Measurements from ENCODE around the gene KRT39. TPM values are rescaled to one million over a fixed set of nuclear protein-coding genes. Genes with fewer than 3 reads are reported as not detected.

The KRT39 gene
- total and polyA plus RNA-seq, 2 of the 8 experiments (the other 6 are each of a cell fraction or from before 2014, with no cell fraction given), result not detected

- H2BK20ac ChIP-seq (ENCODE audit: low read length), result no peak overlapping the region
- 87% methylated on average over 8 of the region's 8 CpGs; no CpG with 5 or more reads in 1 of the 2 experiments for WGBS, 2 experiments (ENCODE audit: extremely low coverage in 1 of 2, insufficient coverage in 1 of 2, insufficient read length in 1 of 2, insufficient replicate concordance in 2 of 2, low coverage in 1 of 2, low lambda C conversion rate in 2 of 2, missing lambda C conversion rate in 1 of 2)
- H2BK120ac ChIP-seq (replicated peaks; ENCODE audit: low read depth, low read length), result no peak overlapping the region
- no peaks in the 10 kb centered on the region for H3K27me3 ChIP-seq (replicated peaks in 1 of 4; ENCODE audit: control insufficient read depth in 3 of 4, extremely low read depth in 1 of 4, insufficient read depth in 3 of 4, low read length in 3 of 4)
- H2AK5ac ChIP-seq (ENCODE audit: low read depth, low read length), result no peak overlapping the region
- no peaks in the 10 kb centered on the region for H4K20me1 ChIP-seq (replicated peaks in 1 of 2; ENCODE audit: control insufficient read depth in 1 of 2, insufficient read depth in 2 of 2, low read length in 2 of 2)
- no peak overlapping the region for H3K4ac ChIP-seq (replicated peaks; ENCODE audit: insufficient read length, low read depth, low read length)
- no peak overlapping the region for H3K18ac ChIP-seq (ENCODE audit: extremely low read depth, low read length)
- H3K4me1 ChIP-seq (replicated peaks in 1 of 4; ENCODE audit: control insufficient read depth in 3 of 4, insufficient read depth in 4 of 4, low read length in 3 of 4), result peaks cover 3 to 8% (median 6%) of the 10 kb centered on the region in 4 experiments; a peak in 4 of 7 replicates
- no peak overlapping the region for H3K4me2 ChIP-seq (ENCODE audit: insufficient read depth in 1 of 2, low read depth in 2 of 2, low read length in 2 of 2)
- H2BK12ac ChIP-seq (ENCODE audit: low read depth, low read length), result no peak overlapping the region; the same call in 1 of the 2 replicates
- FAIRE-seq, result no peak
- H3K79me2 ChIP-seq (ENCODE audit: control insufficient read depth in 1 of 2, insufficient read depth in 2 of 2, low read length in 2 of 2), result no peaks in the 10 kb centered on the region
- H3K23me2 ChIP-seq (ENCODE audit: low read depth, low read length), result no peaks in the 10 kb centered on the region
- H2BK15ac ChIP-seq (ENCODE audit: low read length), result no peak overlapping the region
- H4K8ac ChIP-seq (ENCODE audit: extremely low read depth, insufficient read depth, low read length), result no peak overlapping the region
- H3K9ac ChIP-seq (replicated peaks in 1 of 4; ENCODE audit: extremely low read depth in 1 of 4, low read depth in 3 of 4, low read length in 3 of 4), result no peak overlapping the region
- no peaks in the 10 kb centered on the region for H3K79me1 ChIP-seq (ENCODE audit: low read depth, low read length)
- no peak overlapping the region for H4K91ac ChIP-seq (replicated peaks; ENCODE audit: insufficient read length, low read length)
- no peaks in the 10 kb centered on the region for H3K36me3 ChIP-seq (ENCODE audit: control insufficient read depth in 2 of 4, insufficient read depth in 4 of 4, low read length in 3 of 4)
- H2AFZ ChIP-seq (ENCODE audit: low read length), result peak overlapping the region; percentile 90; the same call in 1 of the 2 replicates
- H3K27ac ChIP-seq (ENCODE audit: low read depth, low read length), result no peak overlapping the region
- H3K4me3 ChIP-seq (ENCODE audit: extremely low read depth in 1 of 4, insufficient read depth in 2 of 4, low read depth in 3 of 4, low read length in 4 of 4), result no peak overlapping the region
- ChIA-PET CTCF (ENCODE audit: partially characterized antibody) (interaction anchor here (0.6 to 5.4 kb wide), 6 partner anchors 18 to 667 kb away, joined by 3 to 34 read pairs (median 4); no protein-coding TSS in a partner anchor), POLR2A (ENCODE audit: partially characterized antibody) (no interaction called here)
- H2BK5ac ChIP-seq (ENCODE audit: low read depth, low read length), result no peak overlapping the region
- TF ChIP-seq KDM5A (IDR thresholded peaks at IDR 0.05; ENCODE audit: low read length) (no peak), USF2 (IDR thresholded peaks at IDR 0.05; ENCODE audit: low read length) (no peak), CTBP2 (IDR thresholded peaks at IDR 0.05; ENCODE audit: borderline replicate concordance, insufficient read depth, insufficient read length, low read length) (no peak), JUND (IDR thresholded peaks at IDR 0.05; ENCODE audit: low read length) (no peak), FOSL1 (IDR thresholded peaks at IDR 0.05; ENCODE audit: insufficient read depth, low read depth, low read length) (no peak)
- H4K5ac ChIP-seq (ENCODE audit: insufficient read length, low read depth, low read length), result peak overlapping the region; percentile 23
- no peak overlapping the region for H3K14ac ChIP-seq (ENCODE audit: insufficient read length)
- DNase-seq (ENCODE audit: low read depth in 1 of 2, low spot score in 2 of 2), result no peak
- no peak overlapping the region for H3K56ac ChIP-seq (replicated peaks; ENCODE audit: insufficient read length, low read depth, low read length)
- no peak overlapping the region for H3K23ac ChIP-seq (ENCODE audit: insufficient read length)
- no peaks in the 10 kb centered on the region for H3K9me3 ChIP-seq (ENCODE audit: insufficient read depth in 2 of 2, low read depth in 1 of 2, low read length in 1 of 2)
These were observed 13.8 kb upstream of the KRT39 start for GRCh38 chr17:40980596-40980995.
